B cell (primary cell): ENCODE results near the gene DUSP7. TPM values are rescaled to one million over a fixed set of nuclear protein-coding genes. Genes with fewer than 3 reads are reported as not detected.

Experiments used
- ATAC-seq: fragments of 200-7000 bp; cut with Tn5 transposase; one replicate; pipeline ENCODE4 v1.10.0; 2021; ENCODE audit warnings: low read depth, mild to moderate bottlenecking, moderate number of reproducible peaks, moderate library complexity
- CTCF ChIA-PET: fragments of 350-600 bp; sonication (Branson Sonifier 250); formaldehyde crosslinking; loops from one replicate; lab custom pipeline; 2021; ENCODE audit warnings: antibody characterized with exemption, inconsistent platforms; lab: Charles Lee
- POLR2A ChIA-PET: fragments of 350-600 bp; sonication (Branson Sonifier 250); formaldehyde crosslinking; loops from one replicate; lab custom pipeline; 2021; ENCODE audit warnings: antibody characterized with exemption; lab: Charles Lee
- DNase-seq: peaks from one replicate; pipeline ENCODE4 v3.0.0; 2013
- H2AFZ ChIP-seq: 2 replicates; pipeline ENCODE4 v1.6.1; 2012; ENCODE audit warnings: mild to moderate bottlenecking, low read depth, low read length; ENCODE audit not compliant: insufficient read depth, poor library complexity, severe bottlenecking
- H3K27ac ChIP-seq, 2 donors: 1 replicate in 1 of 2; 2 replicates in 1 of 2; pipeline ENCODE4 v1.5.1; 2012 to 2013; ENCODE audit warnings: low read length in 2 of 2, mild to moderate bottlenecking in 2 of 2, moderate library complexity in 1 of 2
- H3K27me3 ChIP-seq, 4 experiments: fragments of 200-600 bp in 1 of 4; sonication (generic) in 1 of 4; replicated peaks in 1 of 4; 1 replicate in 2 of 4; 2 replicates in 2 of 4; pipeline versions ENCODE4 v1.6.1 to v1.7.0; 2013 to 2016; ENCODE audit warnings: low read length in 3 of 4, mild to moderate bottlenecking in 2 of 4, mixed read lengths in 1 of 4, moderate library complexity in 1 of 4; ENCODE audit not compliant: insufficient read depth in 4 of 4, control insufficient read depth in 3 of 4; ENCODE audit errors: control extremely low read depth in 1 of 4
- H3K36me3 ChIP-seq, 2 experiments: replicated peaks in 1 of 2; 1 replicate in 1 of 2; 2 replicates in 1 of 2; pipeline versions ENCODE4 v1.6.1 to v1.7.1; 2013; ENCODE audit warnings: low read length in 1 of 2; ENCODE audit not compliant: insufficient read depth in 2 of 2, control insufficient read depth in 1 of 2; ENCODE audit errors: control extremely low read depth in 1 of 2, extremely low read depth in 1 of 2
- H3K4me1 ChIP-seq, 2 donors: fragments of 200-600 bp in 1 of 2; sonication (generic) in 1 of 2; 1 replicate in 1 of 2; 2 replicates in 1 of 2; pipeline versions ENCODE4 v1.5.1 to v1.6.1; 2013 to 2017; ENCODE audit warnings: low read length in 2 of 2; ENCODE audit not compliant: control insufficient read depth in 2 of 2, insufficient read depth in 2 of 2
- H3K4me2 ChIP-seq: replicated peaks from 2 replicates; pipeline ENCODE3; 2012; ENCODE audit warnings: mild to moderate bottlenecking, low read depth, low read length; ENCODE audit not compliant: poor library complexity, severe bottlenecking
- H3K4me3 ChIP-seq, 5 experiments: fragments of 200-600 bp in 1 of 5; sonication (generic) in 1 of 5; 1 replicate in 3 of 5; 2 replicates in 2 of 5; pipeline versions ENCODE4 v1.5.1 to v1.7.0; 2011 to 2016; ENCODE audit warnings: low read length in 4 of 5, mild to moderate bottlenecking in 4 of 5, low read depth in 2 of 5, control low read depth in 1 of 5, moderate library complexity in 1 of 5; ENCODE audit not compliant: insufficient read depth in 1 of 5; ENCODE audit errors: control extremely low read depth in 1 of 5, extremely low read depth in 1 of 5
- H3K79me2 ChIP-seq: fragments of 200-600 bp; sonication (generic); one replicate; pipeline ENCODE4 v1.6.0; 2016; ENCODE audit warnings: low read length; ENCODE audit not compliant: control insufficient read depth, insufficient read depth
- H3K9ac ChIP-seq: fragments of 200-600 bp; sonication (generic); 2 replicates; pipeline ENCODE4 v1.6.1; 2017; ENCODE audit warnings: mild to moderate bottlenecking, low read length, moderate library complexity
- H3K9me3 ChIP-seq, 3 donors: one replicate each; pipeline versions ENCODE4 v1.6.1 to v1.7.1; 2013; ENCODE audit warnings: low read length in 2 of 3; ENCODE audit not compliant: control insufficient read depth in 2 of 3, insufficient read depth in 1 of 3; ENCODE audit errors: control extremely low read depth in 1 of 3
- H4K20me1 ChIP-seq: 2 replicates; pipeline ENCODE4 v1.6.0; 2012; ENCODE audit warnings: mild to moderate bottlenecking, low read length; ENCODE audit not compliant: insufficient read depth, control insufficient read depth, poor library complexity, severe bottlenecking
- H3K27ac Mint-ChIP-seq: one replicate; pipeline ENCODE4 v1.8.0; 2021; ENCODE audit warnings: mixed read lengths
- H3K27me3 Mint-ChIP-seq: one replicate; pipeline ENCODE4 v1.8.0; 2021; ENCODE audit warnings: mixed read lengths
- H3K4me1 Mint-ChIP-seq: one replicate; pipeline ENCODE4 v1.8.0; 2021; ENCODE audit warnings: mixed read lengths
- H3K4me3 Mint-ChIP-seq: one replicate; pipeline ENCODE4 v1.8.0; 2021; ENCODE audit warnings: mixed read lengths
- H3K9me3 Mint-ChIP-seq: one replicate; pipeline ENCODE4 v1.8.0; 2022; ENCODE audit warnings: mixed read lengths; ENCODE audit not compliant: insufficient read depth
- CTCF ChIP-seq: fragments of 200-600 bp; IDR thresholded peaks from one replicate; pipeline ENCODE4 v1.8.0; 2022; ENCODE audit warnings: antibody characterized with exemption, mild to moderate bottlenecking
- EZH2 ChIP-seq: IDR thresholded peaks from 2 replicates; pipeline ENCODE4 v1.6.1; 2012; ENCODE audit warnings: borderline replicate concordance, low read depth, mild to moderate bottlenecking, moderate library complexity, low read length; ENCODE audit not compliant: insufficient read depth, poor library complexity, severe bottlenecking
- WGBS: methylation state at CpG from one replicate; pipeline ENCODE4 v1.1.5; 2013; ENCODE audit warnings: missing lambda C conversion rate; ENCODE audit not compliant: insufficient coverage; 5-methylcytosine and 5-hydroxymethylcytosine counted together
- intact Hi-C: fragments of 100-400 bp; cut with micrococcal nuclease; formaldehyde crosslinking; loops from one replicate; pipeline ENCODE4 v1.10.0; 2022
- polyA plus RNA-seq: library from polyadenylated mRNA; depleted of rRNA; stranded (reverse); fragments of >200 nt; gene quantifications from 2 replicates; pipeline ENCODE4 v1.2.3, GENCODE V29; 2012
- total RNA-seq, 2 donors: library from RNA; stranded (reverse); fragments of 120-200 nt in 1 of 2; gene quantifications; 1 replicate in 1 of 2; 2 replicates in 1 of 2; pipeline versions ENCODE4 v1.2.3 to v1.2.4, GENCODE V29; 2013 to 2022

DUSP7 gene
- total and polyA plus RNA-seq, 2 donors (not counting 1 experiment from before 2014, with no cell fraction given), result 5.1 to 6.9 TPM

- TF ChIP-seq EZH2, result no peak
- no peak for TF ChIP-seq CTCF
- peak overlapping the region; percentile 81 for H2AFZ ChIP-seq
- no peaks in the 10 kb centered on the region for H4K20me1 ChIP-seq
- DNase-seq, result peak; percentile 44
- no peaks in the 10 kb centered on the region for H3K9me3 Mint-ChIP-seq
- no peaks in the 10 kb centered on the region for H3K27me3 ChIP-seq
- H3K4me3 ChIP-seq, result peak overlapping the region in 4 of 5 experiments; percentile 12 to 36 (median 23)
- peak overlapping the region; percentile 54 for H3K9ac ChIP-seq
- peak overlapping the region; percentile 91 for H3K27ac Mint-ChIP-seq
- H3K4me3 Mint-ChIP-seq, result peak overlapping the region; percentile 72
- no peaks in the 10 kb centered on the region for H3K27me3 Mint-ChIP-seq
- H3K9me3 ChIP-seq, result no peaks in the 10 kb centered on the region
- H3K79me2 ChIP-seq, result no peaks in the 10 kb centered on the region
- ChIA-PET CTCF (interaction anchor here (1.1 to 3.7 kb wide), 11 partner anchors 9 to 167 kb away, joined by 3 to 31 read pairs (median 5); partner anchors contain the start of gene RPL29), POLR2A (no interaction called here)
- peak overlapping the region; percentile 96 for H3K4me2 ChIP-seq
- 10% methylated on average over 10 of the region's 10 CpGs for WGBS
- peak overlapping the region; percentile 55 to 71 for H3K27ac ChIP-seq
- H3K4me1 Mint-ChIP-seq, result peaks cover 49% of the 10 kb centered on the region
- H3K36me3 ChIP-seq, result peaks cover 0 to 13% of the 10 kb centered on the region in 2 experiments
- ATAC-seq, result no peak
- intact Hi-C loops, result loop anchor here (1.0 to 10.0 kb wide), 3 partner anchors 91 to 482 kb away; partner anchors contain the start of genes NT5DC2, TLR9 and UQCC5
- H3K4me1 ChIP-seq, result peaks cover 46 to 56% of the 10 kb centered on the region in 2 donors
Measured at GRCh38 chr3:52052831-52053306, 3.5 kb downstream of the DUSP7 start.

- H3K4me2 ChIP-seq, result peak overlapping the region; percentile 96
- CTCF ChIA-PET, result interaction anchor here (1.3 to 3.7 kb wide), 3 partner anchors 35 to 93 kb away, joined by 3 to 31 read pairs (median 3); no protein-coding TSS in a partner anchor
Measured at GRCh38 chr3:52051444-52051843, 4.9 kb downstream of the DUSP7 start.

More at GRCh38 chr3:52051444-52051843, 4.9 kb downstream of the DUSP7 start:
- H3K9me3 Mint-ChIP-seq, result no peaks in the 10 kb centered on the region
- H3K9ac ChIP-seq, result no peak overlapping the region
- H4K20me1 ChIP-seq, result no peaks in the 10 kb centered on the region
- H3K9me3 ChIP-seq, result no peaks in the 10 kb centered on the region
- POLR2A ChIA-PET, result no interaction called here
- peak overlapping the region; percentile 86 for H3K27ac Mint-ChIP-seq
- H3K4me1 ChIP-seq, result peaks cover 42 to 46% of the 10 kb centered on the region in 2 donors
- H3K36me3 ChIP-seq, result peaks cover 0 to 13% of the 10 kb centered on the region in 2 experiments
- peaks cover 38% of the 10 kb centered on the region for H3K4me1 Mint-ChIP-seq
- no peak overlapping the region for H3K4me3 Mint-ChIP-seq
- WGBS, result 96% methylated on average over 8 of the region's 8 CpGs
- H3K27me3 Mint-ChIP-seq, result no peaks in the 10 kb centered on the region
- DNase-seq, result no peak
- no peak overlapping the region for H3K4me3 ChIP-seq
- TF ChIP-seq EZH2, result no peak
- TF ChIP-seq CTCF, result no peak
- no peak for ATAC-seq
- no peak overlapping the region for H2AFZ ChIP-seq
- intact Hi-C loops, result loop anchor here (10.0 kb wide), 2 partner anchors 173 to 483 kb away; partner anchors contain the start of genes NT5DC2, TLR9 and UQCC5
- H3K79me2 ChIP-seq, result no peaks in the 10 kb centered on the region
- H3K27ac ChIP-seq, result peak overlapping the region; percentile 55 to 71
- no peaks in the 10 kb centered on the region for H3K27me3 ChIP-seq
